ENCODE results near the gene FARS2. TPM values are rescaled to one million over a fixed set of nuclear protein-coding genes. Genes with fewer than 3 reads are reported as not detected.

Gene FARS2
- polyA plus RNA-seq, 1 of the 3 experiments (the other 2 are of a cell fraction): 12.5 TPM

GRCh38 chr6:5446362-5447075 lies 185.2 kb downstream of the FARS2 start:
- WGBS (ENCODE audit: low lambda C conversion rate): 90% methylated on average over 7 of the region's 7 CpGs
- H3K27ac ChIP-seq (ENCODE audit: low read depth in 2 of 2, low read length in 1 of 2): no peak overlapping the region
- no peaks in the 10 kb centered on the region for H3K36me3 ChIP-seq (replicated peaks in 1 of 2; ENCODE audit: control insufficient read depth in 1 of 2, insufficient read depth in 2 of 2, low read length in 1 of 2)
- no peaks in the 10 kb centered on the region for H3K79me2 ChIP-seq (ENCODE audit: insufficient read depth)
- no peaks in the 10 kb centered on the region for H3F3A ChIP-seq (replicated peaks; ENCODE audit: insufficient read depth)
- no peak overlapping the region for H3K4me3 ChIP-seq (ENCODE audit: low read depth in 2 of 2, low read length in 1 of 2)
- H4K20me1 ChIP-seq (ENCODE audit: insufficient read depth): no peaks in the 10 kb centered on the region
- no peak for DNase-seq
- H3K9ac ChIP-seq: no peak overlapping the region
- H3K4me2 ChIP-seq: no peak overlapping the region
- POLR2A ChIA-PET: no interaction called here
- TF ChIP-seq, protein P1, sequence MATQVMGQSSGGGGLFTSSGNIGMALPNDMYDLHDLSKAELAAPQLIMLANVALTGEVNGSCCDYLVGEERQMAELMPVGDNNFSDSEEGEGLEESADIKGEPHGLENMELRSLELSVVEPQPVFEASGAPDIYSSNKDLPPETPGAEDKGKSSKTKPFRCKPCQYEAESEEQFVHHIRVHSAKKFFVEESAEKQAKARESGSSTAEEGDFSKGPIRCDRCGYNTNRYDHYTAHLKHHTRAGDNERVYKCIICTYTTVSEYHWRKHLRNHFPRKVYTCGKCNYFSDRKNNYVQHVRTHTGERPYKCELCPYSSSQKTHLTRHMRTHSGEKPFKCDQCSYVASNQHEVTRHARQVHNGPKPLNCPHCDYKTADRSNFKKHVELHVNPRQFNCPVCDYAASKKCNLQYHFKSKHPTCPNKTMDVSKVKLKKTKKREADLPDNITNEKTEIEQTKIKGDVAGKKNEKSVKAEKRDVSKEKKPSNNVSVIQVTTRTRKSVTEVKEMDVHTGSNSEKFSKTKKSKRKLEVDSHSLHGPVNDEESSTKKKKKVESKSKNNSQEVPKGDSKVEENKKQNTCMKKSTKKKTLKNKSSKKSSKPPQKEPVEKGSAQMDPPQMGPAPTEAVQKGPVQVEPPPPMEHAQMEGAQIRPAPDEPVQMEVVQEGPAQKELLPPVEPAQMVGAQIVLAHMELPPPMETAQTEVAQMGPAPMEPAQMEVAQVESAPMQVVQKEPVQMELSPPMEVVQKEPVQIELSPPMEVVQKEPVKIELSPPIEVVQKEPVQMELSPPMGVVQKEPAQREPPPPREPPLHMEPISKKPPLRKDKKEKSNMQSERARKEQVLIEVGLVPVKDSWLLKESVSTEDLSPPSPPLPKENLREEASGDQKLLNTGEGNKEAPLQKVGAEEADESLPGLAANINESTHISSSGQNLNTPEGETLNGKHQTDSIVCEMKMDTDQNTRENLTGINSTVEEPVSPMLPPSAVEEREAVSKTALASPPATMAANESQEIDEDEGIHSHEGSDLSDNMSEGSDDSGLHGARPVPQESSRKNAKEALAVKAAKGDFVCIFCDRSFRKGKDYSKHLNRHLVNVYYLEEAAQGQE (IDR thresholded peaks at IDR 0.05; ENCODE audit: low read depth, low read length): peak; percentile 90
- TF ChIP-seq NRF1 (IDR thresholded peaks at IDR 0.05; ENCODE audit: low read depth, low read length) (no peak), RFX5 (IDR thresholded peaks at IDR 0.05; ENCODE audit: low read length) (no peak)
- H3K27me3 ChIP-seq (ENCODE audit: insufficient read depth): no peaks in the 10 kb centered on the region
- peaks cover 0 to 3% of the 10 kb centered on the region in 2 experiments; a peak in 1 of 4 replicates for H3K4me1 ChIP-seq (ENCODE audit: control insufficient read depth in 1 of 2, insufficient read depth in 2 of 2, low read depth in 1 of 2, low read length in 1 of 2)
- H3K9me3 ChIP-seq: no peaks in the 10 kb centered on the region
- H2AFZ ChIP-seq (ENCODE audit: low read depth): no peak overlapping the region
- no peaks in the 10 kb centered on the region for H3K9me2 ChIP-seq
- CTCF ChIA-PET: interaction anchor here (0.6 to 1.4 kb wide), 4 partner anchors 16 to 303 kb away, joined by 3 to 4 read pairs (median 4); no protein-coding TSS in a partner anchor

- no peak overlapping the region for H3K9ac ChIP-seq
- H4K20me1 ChIP-seq (ENCODE audit: insufficient read depth): no peaks in the 10 kb centered on the region
- no peaks in the 10 kb centered on the region for H3K36me3 ChIP-seq (replicated peaks in 1 of 2; ENCODE audit: control insufficient read depth in 1 of 2, insufficient read depth in 2 of 2, low read length in 1 of 2)
- no peaks in the 10 kb centered on the region for H3K27me3 ChIP-seq (ENCODE audit: insufficient read depth)
- ChIA-PET POLR2A (no interaction called here), CTCF (interaction anchor here (0.6 kb wide), 1 partner anchor 380 kb away, joined by 3 read pairs; no protein-coding TSS in a partner anchor)
- no peaks in the 10 kb centered on the region for H3K79me2 ChIP-seq (ENCODE audit: insufficient read depth)
- H2AFZ ChIP-seq (ENCODE audit: low read depth): no peak overlapping the region
- H3K9me2 ChIP-seq: no peaks in the 10 kb centered on the region
- H3K4me2 ChIP-seq: no peak overlapping the region
- H3K27ac ChIP-seq (ENCODE audit: low read depth in 2 of 2, low read length in 1 of 2): no peak overlapping the region
- WGBS (ENCODE audit: low lambda C conversion rate): 96% methylated on average over 6 of the region's 6 CpGs
- H3K4me3 ChIP-seq (ENCODE audit: low read depth in 2 of 2, low read length in 1 of 2): no peak overlapping the region
- TF ChIP-seq, protein P2, sequence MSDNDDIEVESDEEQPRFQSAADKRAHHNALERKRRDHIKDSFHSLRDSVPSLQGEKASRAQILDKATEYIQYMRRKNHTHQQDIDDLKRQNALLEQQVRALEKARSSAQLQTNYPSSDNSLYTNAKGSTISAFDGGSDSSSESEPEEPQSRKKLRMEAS (IDR thresholded peaks at IDR 0.05; ENCODE audit: low read depth): no peak
- TF ChIP-seq RFX5 (IDR thresholded peaks at IDR 0.05; ENCODE audit: low read length) (no peak), RAD21 (IDR thresholded peaks at IDR 0.05; ENCODE audit: low read length) (no peak)
- no peak for DNase-seq
- H3F3A ChIP-seq (replicated peaks; ENCODE audit: insufficient read depth): no peaks in the 10 kb centered on the region
- H3K9me3 ChIP-seq: no peaks in the 10 kb centered on the region
- peaks cover 0 to 3% of the 10 kb centered on the region in 2 experiments; a peak in 1 of 4 replicates for H3K4me1 ChIP-seq (ENCODE audit: control insufficient read depth in 1 of 2, insufficient read depth in 2 of 2, low read depth in 1 of 2, low read length in 1 of 2)
These were observed 186.6 kb downstream of the FARS2 start for GRCh38 chr6:5447921-5448320.

- no peaks in the 10 kb centered on the region for H3K27me3 ChIP-seq (ENCODE audit: insufficient read depth)
- no peaks in the 10 kb centered on the region for H3K9me2 ChIP-seq
- no peak overlapping the region for H3K27ac ChIP-seq (ENCODE audit: low read depth in 2 of 2, low read length in 1 of 2)
- H2AFZ ChIP-seq (ENCODE audit: low read depth): no peak overlapping the region
- H4K20me1 ChIP-seq (ENCODE audit: insufficient read depth): no peaks in the 10 kb centered on the region
- H3K79me2 ChIP-seq (ENCODE audit: insufficient read depth): no peaks in the 10 kb centered on the region
- H3K4me3 ChIP-seq (ENCODE audit: low read depth in 2 of 2, low read length in 1 of 2): no peak overlapping the region
- TF ChIP-seq CTCF (IDR thresholded peaks at IDR 0.05): no peak
- no peak for TF ChIP-seq FOXM1 (IDR thresholded peaks at IDR 0.05; ENCODE audit: low read depth)
- TF ChIP-seq EP300 (IDR thresholded peaks at IDR 0.05; ENCODE audit: borderline replicate concordance in 1 of 2, low read depth in 1 of 2, low read length in 1 of 2): no peak
- no peak for TF ChIP-seq RFX5 (IDR thresholded peaks at IDR 0.05; ENCODE audit: low read length)
- TF ChIP-seq FOXJ3 (CRISPR knock-in tag; IDR thresholded peaks at IDR 0.05): no peak
- TF ChIP-seq TAF1 (IDR thresholded peaks at IDR 0.05; ENCODE audit: borderline replicate concordance, low read depth, low read length): no peak
- no peak for TF ChIP-seq ZBTB33 (IDR thresholded peaks at IDR 0.05; ENCODE audit: borderline replicate concordance, low read depth)
- ChIA-PET CTCF (no interaction called here), POLR2A (no interaction called here)
- no peaks in the 10 kb centered on the region for H3K36me3 ChIP-seq (replicated peaks in 1 of 2; ENCODE audit: control insufficient read depth in 1 of 2, insufficient read depth in 2 of 2, low read length in 1 of 2)
- H3K9ac ChIP-seq: no peak overlapping the region
- DNase-seq: no peak
- no peaks in the 10 kb centered on the region for H3F3A ChIP-seq (replicated peaks; ENCODE audit: insufficient read depth)
- 100% methylated on average over 2 of the region's 3 CpGs for WGBS (ENCODE audit: low lambda C conversion rate)
- peaks cover 0 to 3% of the 10 kb centered on the region in 2 experiments; a peak in 2 of 4 replicates for H3K4me1 ChIP-seq (ENCODE audit: control insufficient read depth in 1 of 2, insufficient read depth in 2 of 2, low read depth in 1 of 2, low read length in 1 of 2)
- H3K4me2 ChIP-seq: no peak overlapping the region
- no peaks in the 10 kb centered on the region for H3K9me3 ChIP-seq
These were observed 188.8 kb downstream of the FARS2 start for GRCh38 chr6:5450073-5450472.
